Measurements from ENCODE around the gene RHOH.

DNA sequence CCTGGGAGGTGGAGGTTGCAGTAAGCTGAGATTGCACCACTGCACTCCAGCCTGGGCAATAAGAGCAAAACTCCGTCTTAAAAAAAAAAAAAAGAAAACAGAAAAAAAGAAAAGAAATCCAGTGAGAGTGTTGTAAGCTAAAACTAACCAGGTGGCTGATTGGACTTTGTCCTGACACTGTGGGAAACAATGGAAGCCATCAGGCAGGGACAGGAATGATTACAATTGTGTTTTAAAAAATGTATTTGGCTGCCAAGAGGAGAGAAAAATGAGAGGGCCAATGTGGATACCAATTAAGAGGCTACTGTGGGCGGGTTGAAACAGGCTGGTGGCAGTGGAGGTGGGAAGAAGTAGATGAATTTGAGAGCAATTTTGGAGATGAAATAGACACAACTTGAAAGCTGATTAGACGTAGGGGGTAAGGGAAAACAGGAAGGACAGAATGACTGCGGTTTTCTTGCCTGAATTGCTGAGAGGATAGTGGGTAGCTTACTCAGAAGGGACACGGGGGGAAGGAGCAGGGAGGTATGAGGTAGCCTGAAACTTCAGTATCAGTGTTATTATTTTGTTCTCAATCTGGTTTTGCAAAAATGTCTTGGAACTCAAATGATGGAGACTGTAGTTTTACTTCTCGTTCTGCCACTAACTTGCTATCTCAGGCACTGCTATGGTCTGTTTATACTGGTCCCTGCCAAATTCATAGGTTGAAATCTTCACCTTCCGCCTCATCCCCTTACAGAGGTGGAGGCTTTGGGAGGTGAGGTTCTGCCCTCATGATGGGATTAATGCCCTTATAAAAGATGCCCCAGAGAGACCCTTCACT, 92.7 kb downstream of the RHOH start:
- no peak for TF ChIP-seq CTCF (optimal IDR thresholded peaks at IDR 0.05 in 1 of 3, IDR thresholded peaks at IDR 0.05 in 1 of 3, conservative IDR thresholded peaks at IDR 0.05 in 1 of 3; ENCODE audit: extremely low read depth in 1 of 3, insufficient read depth in 2 of 3, low read length in 3 of 3)
- no peak for TF ChIP-seq EZH2 (IDR thresholded peaks at IDR 0.05; ENCODE audit: low read length)

Data from keratinocyte (primary cell).